Keratinocyte (primary cell): ENCODE data around the gene TMEM53. TPM values are rescaled to one million over a fixed set of nuclear protein-coding genes. Genes with fewer than 3 reads are reported as not detected.

Experiments
- DNase-seq: peaks from one replicate; pipeline ENCODE4 v3.0.0-alpha.2; 2011; ENCODE audit warnings: low read depth, missing footprints, low spot score
- FAIRE-seq: peaks from 2 replicates; lab custom pipeline; 2011; peaks lifted over from hg19 to GRCh38; lab: Jason Lieb, UNC
- H2AFZ ChIP-seq: 2 replicates; pipeline ENCODE4 v1.6.0; 2012; ENCODE audit warnings: low read length, control low read depth, inconsistent platforms; ENCODE audit not compliant: control insufficient read depth
- H3K27ac ChIP-seq: 2 replicates; pipeline ENCODE4 v1.5.1; 2011; ENCODE audit warnings: low read length; ENCODE audit not compliant: control insufficient read depth, insufficient read depth
- H3K27me3 ChIP-seq: 3 replicates; pipeline ENCODE4 v1.6.0; 2011; ENCODE audit warnings: low read length; ENCODE audit not compliant: control insufficient read depth, insufficient read depth; ENCODE audit errors: extremely low read depth
- H3K36me3 ChIP-seq, 2 experiments: 2 replicates in 1 of 2; 3 replicates in 1 of 2; pipeline ENCODE4 v1.5.1; 2011; ENCODE audit warnings: low read length in 2 of 2, mild to moderate bottlenecking in 1 of 2; ENCODE audit not compliant: control insufficient read depth in 2 of 2, insufficient read depth in 2 of 2; ENCODE audit errors: extremely low read depth in 1 of 2
- H3K4me1 ChIP-seq: 3 replicates; pipeline ENCODE4 v1.5.1; 2011; ENCODE audit warnings: low read length; ENCODE audit not compliant: control insufficient read depth, insufficient read depth; ENCODE audit errors: extremely low read depth
- H3K4me2 ChIP-seq: 3 replicates; pipeline ENCODE4 v1.6.0; 2011; ENCODE audit warnings: low read depth, low read length; ENCODE audit not compliant: control insufficient read depth, insufficient read depth; ENCODE audit errors: extremely low read depth
- H3K4me3 ChIP-seq, 3 experiments: fragments of 200-600 bp in 1 of 3; sonication (generic) in 1 of 3; 2 replicates in 2 of 3; 3 replicates in 1 of 3; pipeline ENCODE4 v1.5.1; 2011 to 2016; ENCODE audit warnings: low read length in 3 of 3, mild to moderate bottlenecking in 3 of 3, control low read depth in 2 of 3, inconsistent platforms in 1 of 3, low read depth in 1 of 3, mixed read lengths in 1 of 3, mixed run types in 1 of 3, moderate library complexity in 1 of 3; ENCODE audit not compliant: control insufficient read depth in 2 of 3, insufficient read depth in 2 of 3; ENCODE audit errors: extremely low read depth in 1 of 3
- H3K79me2 ChIP-seq: 2 replicates; pipeline ENCODE4 v1.6.0; 2012; ENCODE audit warnings: low read length; ENCODE audit not compliant: control insufficient read depth, insufficient read depth
- H3K9ac ChIP-seq: 3 replicates; pipeline ENCODE4 v1.6.0; 2011; ENCODE audit warnings: low read length; ENCODE audit not compliant: control insufficient read depth, insufficient read depth; ENCODE audit errors: extremely low read depth
- H3K9me1 ChIP-seq: 3 replicates; pipeline ENCODE4 v1.6.0; 2011; ENCODE audit warnings: low read length; ENCODE audit not compliant: control insufficient read depth, insufficient read depth; ENCODE audit errors: extremely low read depth
- H3K9me3 ChIP-seq: 2 replicates; pipeline ENCODE4 v1.5.1; 2012; ENCODE audit warnings: low read depth, low read length; ENCODE audit not compliant: control insufficient read depth
- H4K20me1 ChIP-seq: 3 replicates; pipeline ENCODE4 v1.6.0; 2011; ENCODE audit warnings: low read length; ENCODE audit not compliant: control insufficient read depth, insufficient read depth; ENCODE audit errors: extremely low read depth
- EZH2 ChIP-seq: IDR thresholded peaks from one replicate; pipeline ENCODE4 v1.6.1; 2012; ENCODE audit warnings: inconsistent platforms, mild to moderate bottlenecking, low read length, moderate library complexity
- dilution Hi-C: fragments of 300-500 bp; cut with MboI; formaldehyde crosslinking; loops from one replicate; pipeline ENCODE4 v1.7.0; 2020; ENCODE audit warnings: low sequenced_read_pairs; ENCODE audit not compliant: extremely low pct_ligation_motif_present
- polyA plus RNA-seq, 5 experiments: library from polyadenylated mRNA; depleted of rRNA in 3 of 5; stranded (reverse) in 3 of 5; stranded (forward) in 1 of 5; unstranded in 1 of 5; fragments of >200 nt; gene quantifications; 1 replicate in 1 of 5; 2 replicates in 3 of 5; 3 replicates in 1 of 5; pipeline versions ENCODE4 v1.2.1 to v1.2.3, GENCODE V29; 2011 to 2012; ENCODE audit warnings: missing spikeins in 2 of 5, low read depth in 1 of 5, low replicate concordance in 1 of 5
- TF ChIP-seq, protein P1 (sequence below), 3 experiments: IDR thresholded peaks in 1 of 3; conservative IDR thresholded peaks in 1 of 3; optimal IDR thresholded peaks in 1 of 3; 2 replicates in 2 of 3; 3 replicates in 1 of 3; pipeline versions ENCODE3 to v1.5.1; 2011; ENCODE audit warnings: low read length in 3 of 3, mild to moderate bottlenecking in 3 of 3, moderate library complexity in 2 of 3, control low read depth in 1 of 3, inconsistent platforms in 1 of 3; ENCODE audit not compliant: insufficient read depth in 2 of 3; ENCODE audit errors: extremely low read depth in 1 of 3

The TMEM53 gene
- polyA plus RNA-seq, 1 donor (not counting 4 experiments of a cell fraction or from before 2014, with no cell fraction given): 5.6 TPM

GRCh38 chr1:44611866-44612265, 62.4 kb downstream of the TMEM53 start:
- no peak for DNase-seq
- no peak overlapping the region for H3K27ac ChIP-seq
- H3K9ac ChIP-seq: no peak overlapping the region
- dilution Hi-C loops: no loop called here
- H3K4me3 ChIP-seq: no peak overlapping the region
- no peaks in the 10 kb centered on the region for H3K9me3 ChIP-seq
- H3K4me1 ChIP-seq: peaks cover 6% of the 10 kb centered on the region
- no peak overlapping the region for H2AFZ ChIP-seq
- no peaks in the 10 kb centered on the region for H3K79me2 ChIP-seq
- H4K20me1 ChIP-seq: no peaks in the 10 kb centered on the region
- TF ChIP-seq, protein P1, sequence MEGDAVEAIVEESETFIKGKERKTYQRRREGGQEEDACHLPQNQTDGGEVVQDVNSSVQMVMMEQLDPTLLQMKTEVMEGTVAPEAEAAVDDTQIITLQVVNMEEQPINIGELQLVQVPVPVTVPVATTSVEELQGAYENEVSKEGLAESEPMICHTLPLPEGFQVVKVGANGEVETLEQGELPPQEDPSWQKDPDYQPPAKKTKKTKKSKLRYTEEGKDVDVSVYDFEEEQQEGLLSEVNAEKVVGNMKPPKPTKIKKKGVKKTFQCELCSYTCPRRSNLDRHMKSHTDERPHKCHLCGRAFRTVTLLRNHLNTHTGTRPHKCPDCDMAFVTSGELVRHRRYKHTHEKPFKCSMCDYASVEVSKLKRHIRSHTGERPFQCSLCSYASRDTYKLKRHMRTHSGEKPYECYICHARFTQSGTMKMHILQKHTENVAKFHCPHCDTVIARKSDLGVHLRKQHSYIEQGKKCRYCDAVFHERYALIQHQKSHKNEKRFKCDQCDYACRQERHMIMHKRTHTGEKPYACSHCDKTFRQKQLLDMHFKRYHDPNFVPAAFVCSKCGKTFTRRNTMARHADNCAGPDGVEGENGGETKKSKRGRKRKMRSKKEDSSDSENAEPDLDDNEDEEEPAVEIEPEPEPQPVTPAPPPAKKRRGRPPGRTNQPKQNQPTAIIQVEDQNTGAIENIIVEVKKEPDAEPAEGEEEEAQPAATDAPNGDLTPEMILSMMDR (optimal IDR thresholded peaks at IDR 0.05 in 1 of 3, IDR thresholded peaks at IDR 0.05 in 1 of 3, conservative IDR thresholded peaks at IDR 0.05 in 1 of 3; ENCODE audit: extremely low read depth in 1 of 3, insufficient read depth in 2 of 3, low read length in 3 of 3): no peak
- TF ChIP-seq EZH2: no peak
- no peaks in the 10 kb centered on the region for H3K27me3 ChIP-seq
- H3K9me1 ChIP-seq: no peaks in the 10 kb centered on the region
- no peaks in the 10 kb centered on the region for H3K36me3 ChIP-seq
- no peak for FAIRE-seq
- H3K4me2 ChIP-seq: no peak overlapping the region

- peaks cover 3% of the 10 kb centered on the region for H3K4me1 ChIP-seq
- no peaks in the 10 kb centered on the region for H3K79me2 ChIP-seq
- H3K27ac ChIP-seq: no peak overlapping the region
- no peak overlapping the region for H2AFZ ChIP-seq
- DNase-seq (no peak), FAIRE-seq (no peak)
- no peaks in the 10 kb centered on the region for H4K20me1 ChIP-seq
- H3K4me2 ChIP-seq: no peak overlapping the region
- H3K4me3 ChIP-seq: no peak overlapping the region
- H3K27me3 ChIP-seq: no peaks in the 10 kb centered on the region
- H3K9me1 ChIP-seq: no peaks in the 10 kb centered on the region
- H3K9ac ChIP-seq: no peak overlapping the region
- no peak for TF ChIP-seq EZH2
- TF ChIP-seq, protein P1 (optimal IDR thresholded peaks at IDR 0.05 in 1 of 3, IDR thresholded peaks at IDR 0.05 in 1 of 3, conservative IDR thresholded peaks at IDR 0.05 in 1 of 3; ENCODE audit: extremely low read depth in 1 of 3, insufficient read depth in 2 of 3, low read length in 3 of 3): no peak
- dilution Hi-C loops: no loop called here
- H3K36me3 ChIP-seq: no peaks in the 10 kb centered on the region
- no peaks in the 10 kb centered on the region for H3K9me3 ChIP-seq
Observed at GRCh38 chr1:44611419-44611818, 62.9 kb downstream of the TMEM53 start.
